ENCODE data around the gene NFKB1.
"Not testable (repeated sequence)": the region's sequence is repeated elsewhere in the genome, so short reads cannot be mapped to it uniquely, and the experiment has no call there.

Gene NFKB1

DNA sequence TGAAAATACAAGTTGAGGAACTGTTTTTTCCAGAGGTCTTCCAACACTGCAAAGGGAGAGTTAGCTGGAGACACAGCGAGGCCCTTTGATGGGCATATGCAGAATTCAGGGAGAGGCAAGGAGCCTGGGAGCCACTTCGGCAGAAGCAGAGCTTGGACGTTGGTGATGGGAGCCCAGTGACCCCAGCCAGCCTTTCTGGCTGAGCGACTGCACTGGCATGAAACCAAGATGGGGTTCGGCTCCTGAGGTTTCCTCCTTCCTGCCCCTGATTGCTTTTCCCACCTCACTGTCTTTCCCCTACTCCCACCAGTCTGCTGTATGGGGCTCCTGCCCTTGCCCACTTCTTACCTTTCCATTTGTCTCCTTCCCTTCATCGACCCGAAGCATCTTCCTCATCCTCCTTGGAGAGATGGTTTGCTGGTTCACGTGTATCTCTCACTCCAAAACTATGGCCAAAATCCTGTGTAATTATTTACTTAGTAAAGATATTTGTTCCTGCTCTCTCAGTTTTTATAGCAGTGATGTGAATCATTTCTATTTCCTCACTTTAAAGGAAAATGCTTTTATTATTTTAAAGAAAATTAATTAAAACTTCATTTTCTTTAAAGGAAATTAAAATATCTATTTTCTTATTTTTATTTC is 100.5 kb downstream of the NFKB1 start:
- no peak for DNase-seq

DNA sequence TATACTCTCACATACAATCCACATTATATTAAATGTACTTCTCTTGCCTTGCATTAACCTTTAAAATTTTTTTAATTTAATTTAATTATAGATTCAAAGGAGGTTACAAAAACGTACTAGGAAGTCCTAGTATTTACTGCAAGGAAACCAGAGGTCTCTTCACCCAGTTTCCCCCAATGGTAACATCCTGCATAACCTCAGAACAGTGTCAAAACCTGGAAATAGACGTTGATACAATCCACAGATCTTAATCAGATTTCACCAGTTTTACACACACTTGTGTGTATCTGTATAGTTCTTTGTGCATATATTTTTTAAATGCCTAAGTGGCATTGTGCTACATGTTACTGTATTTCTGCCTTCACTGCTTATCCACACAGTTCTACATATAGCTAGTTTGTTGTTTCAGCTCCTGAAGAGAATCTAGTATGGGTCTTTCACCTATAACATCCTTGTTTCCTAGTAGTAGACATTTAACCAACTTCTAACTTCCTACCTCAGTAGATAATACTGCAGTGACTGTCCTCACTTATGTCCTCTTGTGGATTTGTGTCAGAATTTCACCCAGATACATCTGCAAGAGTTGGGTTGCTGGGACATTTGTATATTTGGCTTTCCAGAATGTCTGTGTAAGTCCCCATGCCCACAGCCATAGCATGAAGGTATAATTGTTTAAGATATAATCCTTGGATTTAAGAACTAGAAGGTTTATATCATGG is 103.2 kb downstream of the NFKB1 start:
- DNase-seq = no peak

DNA sequence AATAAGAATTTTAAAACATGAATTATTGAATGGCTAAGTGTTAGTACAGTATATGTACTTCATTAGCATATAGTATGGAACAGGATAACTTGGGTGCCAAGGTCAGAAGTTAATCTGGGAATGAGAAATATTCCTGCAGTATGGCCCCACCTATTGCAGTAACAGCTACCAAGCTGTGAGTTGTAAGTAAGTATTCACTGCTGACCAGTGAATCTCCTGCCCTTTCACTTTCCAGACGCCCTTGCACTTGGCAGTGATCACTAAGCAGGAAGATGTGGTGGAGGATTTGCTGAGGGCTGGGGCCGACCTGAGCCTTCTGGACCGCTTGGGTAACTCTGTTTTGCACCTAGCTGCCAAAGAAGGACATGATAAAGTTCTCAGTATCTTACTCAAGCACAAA is 105.1 kb downstream of the NFKB1 start:
- no peak for DNase-seq

DNA sequence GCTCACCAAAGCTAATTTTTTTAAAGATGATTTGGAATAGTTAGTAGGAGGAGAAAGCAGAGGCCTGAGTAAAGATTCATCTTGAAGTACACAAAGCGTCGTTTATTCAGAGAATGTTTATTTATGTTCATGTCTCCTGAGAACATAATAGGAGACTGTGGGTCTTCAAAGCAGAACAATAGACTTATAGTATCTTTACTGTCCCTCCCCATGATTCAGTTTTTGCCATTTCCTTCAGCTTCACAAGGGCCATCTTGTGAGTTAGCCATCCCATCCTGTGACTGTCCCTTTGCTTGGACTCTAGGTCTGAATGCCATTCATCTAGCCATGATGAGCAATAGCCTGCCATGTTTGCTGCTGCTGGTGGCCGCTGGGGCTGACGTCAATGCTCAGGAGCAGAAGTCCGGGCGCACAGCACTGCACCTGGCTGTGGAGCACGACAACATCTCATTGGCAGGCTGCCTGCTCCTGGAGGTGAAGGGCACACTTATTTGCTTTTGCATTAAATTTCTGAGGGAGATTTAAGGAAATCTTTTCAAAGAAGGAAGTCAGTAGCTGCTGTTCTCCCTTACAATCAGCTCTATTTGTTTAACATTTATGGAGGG is 105.8 kb downstream of the NFKB1 start:
- DNase-seq = no peak

DNA sequence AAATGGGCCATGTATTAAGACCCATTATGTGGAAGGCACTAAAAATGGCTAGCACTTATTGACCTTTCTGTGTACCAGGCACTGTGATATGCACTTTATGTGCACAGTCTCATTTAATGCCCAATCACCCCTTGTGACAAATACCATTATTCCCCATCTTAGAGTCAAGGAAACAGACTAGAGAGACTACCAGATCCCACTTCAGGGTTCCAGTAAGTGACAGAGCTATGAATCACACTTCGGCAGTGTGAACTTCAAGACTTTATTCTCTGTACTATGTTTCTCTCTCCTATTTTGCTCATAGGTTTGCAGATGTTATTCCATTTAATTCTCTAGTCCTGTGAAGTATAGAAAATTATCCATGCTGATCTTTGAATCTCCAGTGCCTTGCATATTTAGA is 107.0 kb downstream of the NFKB1 start:
- DNase-seq = no peak

DNA sequence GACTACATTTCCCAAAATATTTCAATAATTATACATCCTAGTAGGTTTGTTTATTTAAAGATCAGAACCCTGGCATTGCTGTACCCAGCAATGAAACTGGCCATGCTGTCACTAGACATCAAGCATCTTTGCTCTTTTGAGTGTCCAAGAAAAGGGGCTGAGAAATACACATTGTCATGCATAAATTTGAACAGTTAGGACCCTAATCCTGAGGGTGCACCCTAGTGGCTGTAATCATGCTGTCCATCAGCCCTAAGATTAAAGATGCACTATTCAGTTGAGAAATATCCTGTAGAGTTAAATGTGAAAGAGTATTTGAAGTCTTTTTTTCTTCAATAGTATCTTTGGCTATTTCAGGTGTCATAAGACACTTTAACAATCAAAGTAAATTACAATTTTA is 108.8 kb downstream of the NFKB1 start:
- no peak for DNase-seq

DNA sequence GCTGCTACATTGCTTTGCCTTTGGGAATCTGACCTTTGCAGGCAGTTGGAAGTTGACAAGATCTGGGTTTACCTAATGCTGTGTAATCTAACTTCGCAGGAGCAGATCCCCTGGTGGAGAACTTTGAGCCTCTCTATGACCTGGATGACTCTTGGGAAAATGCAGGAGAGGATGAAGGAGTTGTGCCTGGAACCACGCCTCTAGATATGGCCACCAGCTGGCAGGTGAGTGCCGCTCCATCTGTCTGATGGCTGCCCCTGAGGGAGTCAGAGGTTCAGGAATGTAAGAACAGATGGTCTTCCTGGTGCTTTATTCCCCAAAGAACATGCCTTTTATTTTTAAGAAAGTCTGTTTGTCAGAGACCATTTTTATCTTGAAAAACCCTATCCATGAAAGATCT is 109.3 kb downstream of the NFKB1 start:
- DNase-seq = peak in 1 of 2 experiments; percentile 16

DNA sequence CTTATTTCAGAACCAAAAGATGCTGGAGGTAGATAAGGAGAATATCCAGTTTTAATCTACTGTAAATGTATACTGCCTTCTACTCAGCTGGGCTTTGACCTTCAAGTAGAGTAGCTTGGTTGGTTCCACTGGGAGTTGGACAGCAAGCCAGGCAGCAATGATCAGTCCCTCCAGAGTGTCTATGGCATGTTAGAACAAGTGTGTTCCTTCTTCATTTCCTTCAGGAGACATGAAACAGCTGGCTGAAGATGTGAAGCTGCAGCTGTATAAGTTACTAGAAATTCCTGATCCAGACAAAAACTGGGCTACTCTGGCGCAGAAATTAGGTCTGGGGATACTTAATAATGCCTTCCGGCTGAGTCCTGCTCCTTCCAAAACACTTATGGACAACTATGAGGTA is 111.1 kb downstream of the NFKB1 start:
- DNase-seq = no peak

DNA sequence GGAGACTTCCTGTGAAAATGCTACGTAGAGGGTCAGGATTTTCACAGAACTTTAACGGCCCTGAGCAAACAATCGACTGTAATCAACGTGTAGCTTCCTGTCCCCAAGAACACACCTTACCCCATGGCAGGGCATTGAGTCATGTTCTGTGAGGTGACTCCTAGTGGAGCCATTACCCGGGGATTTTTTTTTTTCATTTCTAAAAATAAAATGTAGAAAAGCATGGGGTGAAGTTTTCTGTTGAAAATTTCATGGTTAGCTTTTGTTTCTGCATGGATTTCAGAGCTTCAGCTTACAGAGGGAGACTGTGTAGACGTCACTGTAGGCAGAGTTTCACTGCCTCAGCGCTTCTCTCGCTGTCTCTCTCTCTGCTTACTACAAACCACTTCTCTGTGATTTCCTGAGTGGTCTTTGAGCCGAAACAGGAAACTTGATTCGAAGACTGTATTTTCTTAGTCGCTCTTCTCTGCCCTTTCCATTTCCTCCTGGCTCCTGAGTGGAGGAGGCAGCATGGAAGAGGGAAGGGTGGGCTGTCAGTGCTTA is 111.7 kb downstream of the NFKB1 start:
- no peak for DNase-seq

DNA sequence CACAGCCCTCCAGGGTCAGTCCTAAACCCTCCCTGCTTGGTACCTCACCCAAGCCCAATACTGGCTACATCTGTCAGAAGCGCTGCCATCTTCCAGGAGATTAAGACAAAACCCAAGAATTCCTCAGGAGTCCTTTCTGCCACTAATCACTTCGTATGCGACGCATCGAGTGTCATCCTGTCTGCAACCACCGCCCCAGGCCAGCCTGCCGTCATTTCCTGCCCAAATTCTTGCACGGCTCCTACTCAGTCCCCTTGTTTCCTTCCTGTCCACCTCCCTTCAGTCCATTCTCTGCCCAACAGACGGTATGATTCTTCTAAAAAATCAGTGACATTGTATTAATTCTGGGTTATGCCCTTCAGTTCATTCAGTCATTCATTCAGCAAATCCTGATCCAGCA is 113.6 kb downstream of the NFKB1 start:
- no peak for DNase-seq

DNA sequence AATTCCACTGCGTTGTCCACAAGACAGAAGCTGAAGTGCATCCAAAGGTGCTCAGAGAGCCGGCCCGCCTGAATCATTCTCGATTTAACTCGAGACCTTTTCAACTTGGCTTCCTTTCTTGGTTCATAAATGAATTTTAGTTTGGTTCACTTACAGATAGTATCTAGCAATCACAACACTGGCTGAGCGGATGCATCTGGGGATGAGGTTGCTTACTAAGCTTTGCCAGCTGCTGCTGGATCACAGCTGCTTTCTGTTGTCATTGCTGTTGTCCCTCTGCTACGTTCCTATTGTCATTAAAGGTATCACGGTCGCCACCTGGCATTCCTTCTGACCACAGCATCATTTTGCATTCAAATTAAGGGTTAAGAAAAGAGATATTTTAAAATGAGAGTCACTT is 115.5 kb downstream of the NFKB1 start:
- DNase-seq = no peak

DNA sequence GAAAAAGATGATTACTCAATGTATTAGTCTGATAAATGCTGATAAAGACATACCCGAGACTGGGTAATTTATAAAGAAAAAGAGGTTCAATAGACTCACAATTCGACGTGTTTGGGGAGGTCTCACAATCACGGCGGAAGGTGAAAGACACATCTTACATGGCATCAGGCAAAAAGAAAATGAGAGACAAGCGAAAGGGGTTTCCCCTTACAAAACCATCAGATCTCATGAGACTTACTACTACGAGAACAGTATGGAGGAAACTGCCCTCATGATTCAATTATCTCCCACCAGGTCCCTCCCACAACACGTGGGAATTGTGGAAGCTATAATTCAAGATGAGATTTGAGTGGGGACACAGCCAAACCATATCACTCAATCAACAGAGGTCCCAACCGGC is 117.9 kb downstream of the NFKB1 start:
- DNase-seq = not testable (repeated sequence)

DNA sequence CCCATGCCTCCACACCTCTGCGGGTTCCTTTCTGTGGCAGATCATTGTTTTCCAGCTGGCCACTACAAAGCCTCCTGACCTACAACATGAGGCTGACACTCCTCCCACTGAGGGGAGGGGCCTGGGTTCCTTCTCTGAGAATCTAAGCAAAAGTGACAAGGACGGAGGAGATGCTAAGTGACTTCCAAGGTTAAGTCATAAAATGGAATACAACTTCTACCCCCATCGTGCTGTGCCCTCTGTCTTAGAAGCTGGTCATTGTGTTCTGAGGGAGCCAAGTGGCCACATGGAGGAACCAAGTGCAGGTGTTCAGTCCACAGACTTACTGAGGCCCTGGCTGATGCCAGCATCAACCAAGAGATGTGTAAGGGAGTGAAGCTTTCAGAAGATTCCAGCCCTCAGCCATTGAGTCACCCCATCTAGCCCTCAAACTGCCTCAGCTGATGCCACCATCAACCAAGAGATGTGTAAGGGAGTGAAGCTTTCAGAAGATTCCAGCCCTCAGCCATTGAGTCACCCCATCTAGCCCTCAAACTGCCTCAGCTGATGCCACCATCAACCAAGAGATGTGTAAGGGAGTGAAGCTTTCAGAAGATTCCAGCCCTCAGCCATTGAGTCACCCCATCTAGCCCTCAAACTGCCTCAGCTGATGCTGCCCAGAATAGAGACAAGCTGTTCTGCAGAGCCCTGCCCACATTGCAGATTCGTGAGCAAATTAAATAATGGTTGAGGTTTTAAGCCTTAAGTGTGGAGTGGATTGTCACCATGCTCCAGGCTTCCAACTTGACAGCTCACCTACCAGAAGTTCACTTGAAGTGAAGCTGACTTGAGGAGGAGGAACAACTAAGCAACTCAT is 118.8 kb downstream of the NFKB1 start:
- not testable (repeated sequence) for DNase-seq

DNA sequence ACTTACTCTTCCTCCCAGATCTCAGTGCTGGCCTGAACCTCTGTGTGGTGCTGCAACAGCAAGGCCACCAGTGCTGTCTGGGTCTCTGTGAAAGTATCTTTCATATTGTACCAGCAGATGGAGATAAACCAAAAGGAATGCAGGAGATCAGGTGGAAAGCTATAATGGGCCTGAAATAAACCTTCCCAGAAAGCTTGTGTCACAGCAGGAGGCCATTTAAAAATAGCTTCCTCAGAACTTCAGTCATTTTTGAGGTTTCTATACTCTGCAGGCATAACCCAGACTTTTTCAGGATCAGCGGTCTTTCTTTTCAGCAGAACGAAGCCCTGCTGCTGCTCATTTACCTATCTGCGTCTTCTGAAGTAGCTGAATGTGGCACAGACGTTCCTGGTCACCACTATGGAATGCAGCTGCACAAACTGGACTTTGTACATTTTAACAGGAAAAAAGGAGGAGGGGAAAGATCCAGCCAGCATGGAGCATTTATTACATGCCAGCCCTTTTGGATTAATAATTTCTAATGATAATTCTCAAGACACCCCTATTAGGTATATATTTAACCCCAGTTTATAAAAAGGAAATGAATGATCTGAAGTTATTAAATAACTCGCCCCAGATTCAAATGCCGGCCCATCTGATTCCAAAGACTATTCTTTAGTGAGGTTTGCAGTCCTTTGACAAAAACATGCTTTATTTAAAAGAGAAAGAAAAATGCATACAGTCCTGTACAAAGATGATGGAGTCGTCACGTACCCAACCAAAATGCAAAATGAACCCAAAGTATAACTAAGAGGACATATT is 119.7 kb downstream of the NFKB1 start:
- peak in 1 of 2 experiments; percentile 36 for DNase-seq

DNA sequence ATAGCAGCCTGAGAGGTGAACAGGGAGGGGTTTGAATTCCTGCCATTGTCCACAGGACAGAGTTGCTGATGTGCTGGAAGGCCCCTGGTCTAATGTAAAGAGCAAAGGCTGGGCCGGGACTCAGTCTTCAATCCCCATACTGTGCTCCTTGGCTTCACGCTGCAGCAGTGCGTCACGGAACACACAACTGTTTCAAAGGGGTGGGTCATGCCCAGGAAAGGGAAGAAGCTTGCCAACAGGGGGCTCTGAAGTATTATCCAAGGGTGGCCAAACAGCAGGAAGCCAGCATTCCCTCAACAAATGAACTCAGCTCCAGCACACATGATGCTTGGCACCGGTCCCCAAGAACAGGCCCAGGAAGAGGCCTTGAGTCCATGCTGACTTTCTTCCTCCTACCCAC is 122.5 kb downstream of the NFKB1 start:
- no peak for DNase-seq

DNA sequence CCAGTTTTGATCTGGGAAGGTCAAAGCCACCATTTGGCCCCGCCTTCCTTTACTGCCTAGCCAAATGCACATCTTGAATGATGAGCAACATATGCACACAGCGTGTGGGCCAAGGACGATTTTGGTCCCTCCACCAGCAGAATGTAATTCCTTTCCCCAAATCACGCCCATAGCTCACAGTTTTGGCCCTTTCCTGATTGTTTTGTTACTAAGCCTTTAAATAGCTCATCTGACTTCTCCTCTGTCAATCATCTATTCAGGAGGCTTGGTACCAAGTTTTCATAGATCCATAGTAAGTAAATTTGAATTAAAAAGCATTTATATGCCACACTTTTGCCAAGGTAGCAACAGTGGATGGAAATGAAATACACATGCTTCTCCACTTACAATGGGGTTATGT is 123.3 kb downstream of the NFKB1 start:
- DNase-seq = no peak

DNA sequence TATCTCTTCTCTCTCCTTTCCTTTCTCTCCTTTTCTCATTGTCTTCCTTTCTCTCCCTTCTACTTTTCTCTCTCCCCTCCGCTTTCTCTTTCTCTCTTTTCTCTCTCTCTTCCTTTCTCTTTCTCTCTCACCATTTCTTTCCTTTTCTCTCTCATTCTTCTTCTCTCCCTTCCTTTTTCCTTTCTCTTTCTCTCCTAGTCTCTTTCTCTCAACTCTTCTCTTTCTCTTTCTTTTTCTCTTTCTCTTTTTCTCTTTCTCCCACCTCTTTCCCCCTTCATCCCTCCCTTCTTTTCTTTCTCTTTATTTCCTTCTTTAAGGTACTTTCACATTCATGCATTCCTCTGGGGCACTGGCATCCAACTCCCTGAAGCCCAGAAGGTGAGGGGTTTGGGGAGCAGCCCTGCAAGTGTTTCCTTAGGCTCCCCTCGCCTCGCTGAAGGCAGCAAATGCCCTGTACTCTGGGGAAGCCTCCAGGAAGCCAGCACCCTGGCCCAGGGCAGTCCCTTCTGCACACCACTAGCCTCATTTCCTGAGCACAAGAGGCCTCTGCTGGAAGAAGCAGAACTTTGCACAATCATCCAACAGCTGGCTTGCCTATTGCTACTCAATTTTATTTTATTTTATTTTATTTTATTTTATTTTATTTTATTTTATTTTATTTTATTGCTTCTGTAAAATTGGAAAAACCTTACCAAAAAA is 124.2 kb downstream of the NFKB1 start:
- DNase-seq = no peak

DNA sequence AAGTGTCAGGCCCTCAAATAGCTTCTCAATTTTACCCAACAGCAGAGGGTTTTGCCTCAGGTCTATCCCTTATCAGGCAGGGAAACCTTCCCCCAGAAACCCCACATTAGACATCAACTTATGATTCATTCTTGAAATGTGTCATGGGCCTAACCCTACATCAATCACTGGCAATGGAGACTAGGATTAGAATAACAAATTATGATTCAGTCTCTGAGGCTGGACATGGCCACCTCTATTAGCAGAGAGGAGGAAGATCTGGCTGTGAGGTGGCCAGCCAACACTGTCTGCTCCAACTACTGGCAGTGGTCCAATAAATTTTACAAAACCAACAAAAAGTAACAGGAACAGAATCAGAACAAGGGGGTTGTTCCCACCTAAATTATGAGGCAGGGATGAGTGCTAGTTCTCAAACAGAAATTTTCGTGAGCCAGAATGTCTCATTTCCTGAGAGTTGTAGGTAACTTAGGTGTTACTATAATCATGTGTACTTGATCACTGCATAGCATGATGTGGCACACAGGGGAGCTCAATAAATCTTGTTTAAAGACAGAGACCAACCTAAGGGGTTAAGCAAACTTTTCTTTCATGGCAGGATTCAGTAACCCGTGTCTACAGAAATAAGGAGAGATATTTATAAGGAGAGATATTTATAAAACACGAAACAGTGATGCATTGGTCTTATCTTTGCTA is 126.8 kb downstream of the NFKB1 start:
- DNase-seq = no peak

DNA sequence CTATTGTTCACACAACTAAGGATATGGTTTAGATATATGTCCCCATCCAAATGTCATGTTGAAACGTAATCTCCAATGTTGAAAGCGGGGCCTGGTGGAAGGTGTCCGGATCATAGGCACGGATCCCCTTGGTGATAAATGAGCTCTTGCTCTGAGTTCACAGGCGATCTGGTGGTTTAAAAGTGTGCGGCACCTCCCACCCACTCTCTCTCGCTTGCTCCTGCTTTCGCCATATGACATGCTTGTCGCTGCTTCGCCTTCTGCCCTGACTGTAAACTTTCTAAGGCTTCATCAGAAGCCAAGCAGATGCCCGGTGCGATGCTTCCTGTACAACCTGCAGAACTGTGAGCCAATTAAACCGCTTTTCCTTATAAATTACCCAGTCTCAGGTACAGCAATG is 128.5 kb downstream of the NFKB1 start:
- DNase-seq = no peak

DNA sequence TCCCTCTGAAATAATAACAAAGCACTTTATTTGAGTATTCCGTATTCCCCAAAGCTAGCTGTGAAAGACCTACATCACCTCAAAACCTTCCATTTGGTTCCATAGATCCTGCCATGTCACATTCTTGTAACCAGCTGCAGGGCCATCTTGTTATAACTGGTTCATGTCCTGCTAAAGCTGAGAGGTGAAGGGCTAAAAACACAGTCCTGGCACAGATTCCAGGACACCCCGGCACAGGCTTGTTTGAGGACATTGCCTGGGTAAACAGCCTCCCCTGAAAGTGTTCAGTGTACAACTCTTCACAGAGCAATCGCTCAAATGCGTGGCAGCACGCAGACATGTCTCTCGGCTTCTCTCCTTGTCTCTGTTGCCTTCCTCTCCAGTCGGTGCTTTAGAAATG is 130.5 kb downstream of the NFKB1 start:
- DNase-seq = no peak

All from cerebellar nuclear complex (tissue), 1 donor.